Stimulated activated CD4-positive, alpha-beta T cell treated with anti-CD3 and anti-CD28 coated beads, Interleukin-2, amount 100 ng/mL, for 24 hours (primary cell): ENCODE measurements around the gene ADGRD2.

Experiments used
- DNase-seq, 2 donors: peaks; one replicate each; pipeline ENCODE4 v3.0.0-alpha.2; 2020

The ADGRD2 gene

DNA sequence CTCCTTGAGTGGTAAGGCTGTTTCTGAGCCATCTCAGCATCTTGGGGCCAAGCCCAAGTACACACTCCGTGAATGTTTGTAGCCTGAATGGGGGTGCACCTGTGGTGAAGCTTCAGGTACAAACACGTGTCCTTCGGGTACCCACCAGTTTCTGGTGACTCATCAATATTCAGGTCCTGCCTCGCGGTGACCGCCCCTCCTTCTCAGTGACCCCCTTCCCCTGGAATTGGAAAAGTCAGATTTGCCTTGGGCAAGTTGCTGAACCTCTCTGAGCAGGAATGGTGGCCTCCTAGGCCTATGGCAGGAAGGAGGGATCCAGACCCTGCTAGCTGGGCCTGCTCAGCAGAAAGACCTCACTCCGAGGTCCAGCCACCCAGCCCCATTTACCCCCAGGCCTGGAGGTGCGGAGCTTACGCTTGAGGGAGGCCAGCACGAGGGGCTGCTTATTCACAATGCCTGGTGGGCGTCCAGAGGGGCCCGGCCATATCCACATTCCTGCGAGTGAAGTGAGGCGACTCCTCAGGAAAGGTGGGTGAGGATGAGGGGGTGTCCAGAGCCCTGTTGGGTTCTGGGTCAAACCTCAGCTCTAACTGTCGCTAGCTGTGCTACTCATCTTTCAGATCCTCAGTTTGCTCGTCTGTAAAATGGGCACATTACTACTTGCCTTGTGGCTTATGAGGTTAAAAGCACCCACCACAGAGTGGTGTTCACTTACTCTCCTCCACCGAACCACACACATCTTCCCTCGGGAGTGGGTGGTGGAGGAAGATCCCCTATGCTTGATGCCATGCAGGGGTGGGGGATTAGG is 7.0 kb downstream of the ADGRD2 start:
- DNase-seq: no peak

- no peak for DNase-seq
Measured at GRCh38 chr9:124457887-124458431, 7.7 kb downstream of the ADGRD2 start.

- DNase-seq: no peak
Measured at GRCh38 chr9:124458441-124458840, 8.2 kb downstream of the ADGRD2 start.

DNA sequence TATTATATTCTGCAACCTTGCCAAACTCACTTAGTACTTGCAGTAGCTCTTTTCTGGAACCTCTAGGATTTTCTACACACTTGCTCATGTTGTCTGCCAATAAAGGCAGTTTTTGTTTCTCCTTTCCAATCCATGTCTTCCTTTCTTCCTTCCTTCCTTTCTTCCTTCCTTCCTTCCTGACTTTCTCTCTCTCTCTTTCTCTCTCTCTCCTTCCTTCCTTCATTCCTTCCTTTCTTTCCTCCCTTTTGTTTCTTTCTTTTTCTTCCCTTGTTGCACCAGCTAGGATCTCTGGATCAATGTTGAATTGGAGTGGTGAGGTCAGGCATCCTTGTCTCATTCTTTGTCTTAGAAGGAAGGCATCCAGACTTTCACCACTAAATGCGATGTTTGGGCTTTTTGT is 12.5 kb downstream of the ADGRD2 start:
- DNase-seq: no peak

- no peak for DNase-seq
Measured at GRCh38 chr9:124465736-124466135, 15.5 kb downstream of the ADGRD2 start.

- no peak for DNase-seq
Measured at GRCh38 chr9:124467410-124468060, 17.3 kb downstream of the ADGRD2 start.

DNA sequence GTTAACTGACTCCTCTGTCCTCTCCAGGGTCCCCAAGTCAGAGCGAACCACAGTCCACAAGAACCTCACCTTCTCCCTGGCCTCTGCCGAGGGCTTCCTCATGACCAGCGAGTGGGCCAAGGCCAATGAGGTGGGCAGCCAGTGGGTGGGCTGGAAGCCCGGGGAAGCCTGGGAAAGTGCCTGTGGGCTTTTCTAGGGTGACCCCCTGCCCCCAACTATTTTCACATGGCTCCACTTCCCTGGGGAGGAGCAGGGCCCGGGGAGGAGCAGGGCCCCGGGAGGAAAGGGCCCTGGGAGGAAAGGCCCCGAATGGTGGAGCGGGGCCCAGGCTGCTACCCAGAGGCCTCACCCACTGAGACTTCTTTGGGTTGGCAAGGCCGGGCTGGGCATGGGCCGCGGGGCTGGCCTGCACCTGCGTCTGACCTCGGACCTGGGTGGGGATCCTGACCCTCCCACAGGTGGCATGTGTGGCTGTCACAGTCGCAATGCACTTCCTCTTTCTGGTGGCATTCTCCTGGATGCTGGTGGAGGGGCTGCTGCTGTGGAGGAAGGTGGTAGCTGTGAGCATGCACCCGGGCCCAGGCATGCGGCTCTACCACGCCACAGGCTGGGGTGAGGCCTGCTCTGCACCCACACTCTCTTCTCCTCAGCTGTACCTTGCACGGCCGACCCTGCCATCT is 17.9 kb downstream of the ADGRD2 start:
- no peak for DNase-seq

- no peak for DNase-seq
Measured at GRCh38 chr9:124469011-124469832, 19.0 kb downstream of the ADGRD2 start.

GRCh38 chr9:124470306-124470705 is 20.1 kb downstream of the ADGRD2 start:
- no peak for DNase-seq

DNA sequence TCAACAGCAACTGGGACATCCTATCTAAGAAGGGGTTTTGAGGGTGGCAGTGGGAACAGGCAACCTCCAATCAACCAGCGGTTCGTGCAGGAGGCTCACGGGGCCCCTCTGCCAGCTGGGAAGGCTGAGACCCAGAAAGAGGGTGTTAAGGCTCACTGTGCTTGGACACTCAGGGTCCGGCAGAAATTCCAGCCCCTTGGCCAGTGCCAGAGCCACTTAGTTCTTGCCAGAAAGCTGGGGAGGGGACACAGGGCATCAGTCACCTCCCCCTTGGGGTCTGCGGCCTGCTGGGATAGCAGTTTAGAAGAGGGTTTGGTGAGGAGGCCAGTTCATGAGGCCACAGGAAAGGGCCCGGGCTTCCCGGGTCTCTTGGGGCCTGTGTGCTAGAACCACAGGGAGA is 20.5 kb downstream of the ADGRD2 start:
- DNase-seq: no peak

DNA sequence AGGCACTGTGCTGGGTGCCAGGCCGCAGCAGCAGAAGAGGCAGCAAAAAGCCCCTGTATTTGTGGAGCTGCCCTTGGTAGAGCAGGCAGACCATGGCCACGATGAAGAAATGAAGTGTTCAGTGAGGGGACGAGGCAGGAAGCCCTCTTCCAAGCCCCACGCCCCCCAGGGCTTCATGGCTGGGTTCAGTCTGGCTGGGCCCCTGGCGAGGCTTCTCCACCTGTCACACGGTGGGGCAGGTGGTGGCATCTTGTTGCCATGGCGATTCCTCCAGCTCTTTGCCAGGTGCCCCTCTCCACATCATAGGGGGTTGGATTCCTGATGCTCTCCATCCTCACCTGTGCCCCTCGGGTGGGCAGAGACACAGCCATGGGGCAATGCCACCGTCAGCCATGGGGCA is 21.5 kb downstream of the ADGRD2 start:
- DNase-seq: no peak

DNA sequence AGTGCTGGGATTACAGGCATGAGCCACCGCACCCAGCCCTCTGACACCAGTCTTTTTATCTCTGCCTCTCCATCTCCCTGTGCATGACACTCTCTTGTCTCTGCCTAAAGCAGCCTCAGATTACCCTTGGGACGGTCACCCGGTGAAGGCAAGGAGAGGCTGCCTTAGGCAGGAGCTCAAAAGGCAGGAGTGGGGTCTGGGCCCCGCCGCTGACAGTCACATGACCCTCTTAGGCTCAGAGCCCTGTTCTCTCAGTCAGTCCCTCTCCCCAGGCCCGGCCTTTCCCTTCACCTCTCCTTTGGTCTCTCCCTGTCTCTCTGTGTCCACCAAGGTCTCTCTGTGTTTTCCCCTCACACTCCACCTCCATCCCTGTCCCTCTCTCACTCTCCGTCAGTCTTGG is 22.5 kb downstream of the ADGRD2 start:
- DNase-seq: no peak

DNA sequence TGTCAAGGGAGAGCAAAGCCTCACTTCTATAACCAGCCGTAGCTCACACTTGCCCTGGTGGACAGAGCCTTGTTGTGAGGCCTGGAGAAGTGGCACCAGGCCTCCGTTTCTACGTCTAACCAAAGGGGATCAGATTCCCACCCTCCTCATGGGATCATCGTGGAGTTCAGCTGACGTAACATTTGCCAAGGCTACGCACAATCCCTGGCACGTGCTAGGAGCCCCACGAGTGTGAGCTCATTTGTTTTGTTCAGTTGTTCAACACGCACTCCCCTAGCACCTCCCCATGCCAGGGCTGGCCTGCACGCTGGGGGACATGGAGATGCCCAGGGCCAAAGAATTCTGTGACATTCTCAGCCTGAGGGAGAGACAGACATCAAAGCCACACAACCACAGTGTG is 23.1 kb downstream of the ADGRD2 start:
- DNase-seq: no peak

GRCh38 chr9:124474151-124474550 is 23.9 kb downstream of the ADGRD2 start:
- DNase-seq: no peak

- DNase-seq: no peak
Measured at GRCh38 chr9:124475158-124475867, 25.1 kb downstream of the ADGRD2 start.

- no peak for DNase-seq
Measured at GRCh38 chr9:124475868-124476690, 25.8 kb downstream of the ADGRD2 start.

- no peak for DNase-seq
Measured at GRCh38 chr9:124477211-124477647, 27.0 kb downstream of the ADGRD2 start.

- DNase-seq: no peak
Measured at GRCh38 chr9:124477648-124478285, 27.5 kb downstream of the ADGRD2 start.

- no peak for DNase-seq
Measured at GRCh38 chr9:124478354-124478753, 28.1 kb downstream of the ADGRD2 start.

DNA sequence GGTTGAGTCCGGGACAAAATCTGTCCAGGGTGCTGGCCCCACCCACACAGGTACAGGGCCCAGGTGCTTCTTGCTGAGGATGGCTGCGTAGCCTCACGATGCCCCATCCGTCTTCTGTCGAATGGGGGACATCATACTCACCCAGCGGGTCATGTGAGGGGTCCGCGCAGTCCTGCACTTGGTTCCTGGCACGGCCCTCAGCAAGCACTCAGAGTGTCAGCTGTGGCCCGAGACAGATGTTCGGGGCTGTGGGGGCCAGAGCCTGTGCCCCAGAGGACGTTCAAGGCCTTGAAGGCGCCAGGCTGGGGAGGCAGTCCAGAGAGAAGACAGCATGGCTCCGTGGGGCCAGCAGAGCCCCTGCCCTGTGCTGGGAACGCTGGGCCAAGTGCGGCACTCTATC is 29.1 kb downstream of the ADGRD2 start:
- no peak for DNase-seq
